ENCODE data around the gene MAFB. TPM values are rescaled to one million over a fixed set of nuclear protein-coding genes. Genes with fewer than 3 reads are reported as not detected.

The MAFB gene
- total RNA-seq, 1 experiment from 2014 or later = 0.85 TPM

- H4K5ac ChIP-seq (ENCODE audit: insufficient read length, low read depth, low read length) = no peak overlapping the region
- H3K23me2 ChIP-seq (ENCODE audit: insufficient read length, low read depth, low read length, poor library complexity, severe bottlenecking) = no peaks in the 10 kb centered on the region
- no peak for TF ChIP-seq CTCF (conservative IDR thresholded peaks at IDR 0.05)
- Mint-ChIP-seq H3K36me3 (ENCODE audit: insufficient read depth in 1 of 3, low read depth in 3 of 3) (no peaks in the 10 kb centered on the region), H3K27ac (no peak overlapping the region), H3K27me3 (ENCODE audit: low read depth) (peaks cover 8% of the 10 kb centered on the region), H3K9me3 (no peaks in the 10 kb centered on the region; a peak in 1 of 5 replicates), H3K4me3 (no peak overlapping the region), H3K4me1 (peaks cover 0 to 4% of the 10 kb centered on the region in 2 experiments; a peak in 1 of 4 replicates)
- no peaks in the 10 kb centered on the region for H4K20me1 ChIP-seq (ENCODE audit: control insufficient read depth, insufficient read depth, insufficient read length)
- H3K4ac ChIP-seq (ENCODE audit: low read depth, low read length) = no peak overlapping the region
- no peaks in the 10 kb centered on the region for H3K79me1 ChIP-seq (ENCODE audit: insufficient read depth, low read depth, low read length, poor library complexity, severe bottlenecking)
- H2BK5ac ChIP-seq (ENCODE audit: insufficient read length, low read length) = no peak overlapping the region
- no peak overlapping the region for H3T11ph ChIP-seq (ENCODE audit: low read length)
- H2AK5ac ChIP-seq (ENCODE audit: insufficient read length, low read length) = no peak overlapping the region
- H3K79me2 ChIP-seq (ENCODE audit: insufficient read depth, low read length) = no peaks in the 10 kb centered on the region
- H3K4me1 ChIP-seq (ENCODE audit: insufficient read depth, low read length) = no peaks in the 10 kb centered on the region
- H3K14ac ChIP-seq (ENCODE audit: insufficient read depth, low read length) = no peak overlapping the region
- H3K56ac ChIP-seq (ENCODE audit: insufficient read length, low read depth, low read length) = no peak overlapping the region
- no peak overlapping the region for H3K27ac ChIP-seq (ENCODE audit: insufficient read length, low read depth, low read length)
- H3K9me3 ChIP-seq (ENCODE audit: control insufficient read depth, low read depth, low read length) = no peaks in the 10 kb centered on the region
- no peaks in the 10 kb centered on the region; the same call in 1 of the 2 replicates for H3K27me3 ChIP-seq (ENCODE audit: insufficient read depth, low read length)
- H3K4me2 ChIP-seq (ENCODE audit: insufficient read depth, insufficient read length, low read length) = no peak overlapping the region
- H3K18ac ChIP-seq (ENCODE audit: insufficient read length, low read depth, low read length) = no peak overlapping the region
- H4K91ac ChIP-seq (ENCODE audit: insufficient read length, low read depth, low read length) = no peak overlapping the region
- H4K8ac ChIP-seq (replicated peaks; ENCODE audit: insufficient read length, low read depth, low read length) = no peak overlapping the region
- no peak overlapping the region for H2BK15ac ChIP-seq (ENCODE audit: low read depth, low read length)
- H2BK12ac ChIP-seq (ENCODE audit: insufficient read length, low read depth, low read length) = no peak overlapping the region
- no peak overlapping the region for H2AFZ ChIP-seq (ENCODE audit: low read length)
- WGBS (ENCODE audit: extremely low coverage, insufficient read length, low lambda C conversion rate) = no CpG with 5 or more reads among the region's 2 CpGs
- no peak overlapping the region for H3K9ac ChIP-seq (ENCODE audit: extremely low read depth, insufficient read length, low read length)
- no peak for DNase-seq
- H3K23ac ChIP-seq (ENCODE audit: insufficient read length, low read depth, low read length) = no peak overlapping the region
- no peak overlapping the region for H2BK20ac ChIP-seq (ENCODE audit: low read depth, low read length, poor library complexity, severe bottlenecking)
- no peak overlapping the region for H2BK120ac ChIP-seq (ENCODE audit: low read depth, low read length, poor library complexity, severe bottlenecking)
These were observed 52.5 kb downstream of the MAFB start for GRCh38 chr20:40636486-40636885.
